ENCODE results near the gene FNDC8. TPM values are rescaled to one million over a fixed set of nuclear protein-coding genes. Genes with fewer than 3 reads are reported as not detected.

Gene FNDC8
- polyA plus RNA-seq, 1 of the 3 experiments (the other 2 are of a cell fraction), result not detected

- ChIA-PET POLR2A (no interaction called here), CTCF (interaction anchor here (5.1 kb wide), 1 partner anchor 12 kb away, joined by 22 read pairs; no protein-coding TSS in a partner anchor)
- WGBS (ENCODE audit: low lambda C conversion rate), result 100% methylated on average over 2 of the region's 2 CpGs
- Histone ChIP-seq H3K9me3 (no peaks in the 10 kb centered on the region), H3K4me1 (ENCODE audit: control insufficient read depth in 1 of 2, insufficient read depth in 2 of 2, low read depth in 1 of 2, low read length in 1 of 2) (no peaks in the 10 kb centered on the region), H3K27ac (ENCODE audit: low read depth in 2 of 2, low read length in 1 of 2) (no peak overlapping the region), H3K79me2 (ENCODE audit: insufficient read depth) (no peaks in the 10 kb centered on the region), H3F3A (replicated peaks; ENCODE audit: insufficient read depth) (no peaks in the 10 kb centered on the region), H3K4me3 (ENCODE audit: low read depth in 2 of 2, low read length in 1 of 2) (no peak overlapping the region), H3K36me3 (replicated peaks in 1 of 2; ENCODE audit: control insufficient read depth in 1 of 2, insufficient read depth in 2 of 2, low read length in 1 of 2) (peaks cover 5 to 30% of the 10 kb centered on the region in 2 experiments), H3K27me3 (ENCODE audit: insufficient read depth) (no peaks in the 10 kb centered on the region), H2AFZ (ENCODE audit: low read depth) (no peak overlapping the region), H3K4me2 (no peak overlapping the region), H4K20me1 (ENCODE audit: insufficient read depth) (no peaks in the 10 kb centered on the region), H3K9ac (no peak overlapping the region), H3K9me2 (no peaks in the 10 kb centered on the region)
- TF ChIP-seq CTCF (IDR thresholded peaks at IDR 0.05) (no peak), RXRA (IDR thresholded peaks at IDR 0.05; ENCODE audit: borderline replicate concordance, low read depth) (no peak), GATA2 (CRISPR knock-in tag; IDR thresholded peaks at IDR 0.05) (no peak), EP300 (IDR thresholded peaks at IDR 0.05; ENCODE audit: borderline replicate concordance in 1 of 2, low read depth in 1 of 2, low read length in 1 of 2) (no peak), NRF1 (IDR thresholded peaks at IDR 0.05; ENCODE audit: low read depth, low read length) (no peak), SMC3 (IDR thresholded peaks at IDR 0.05; ENCODE audit: low read depth, low read length) (no peak), MAX (IDR thresholded peaks at IDR 0.05; ENCODE audit: low read depth) (no peak), FOSL2 (IDR thresholded peaks at IDR 0.05; ENCODE audit: borderline replicate concordance, low read depth) (no peak), GABPA (IDR thresholded peaks at IDR 0.05; ENCODE audit: low read depth) (no peak), REST (IDR thresholded peaks at IDR 0.05; ENCODE audit: low read depth, low read length) (no peak), FOXM1 (IDR thresholded peaks at IDR 0.05; ENCODE audit: low read depth) (no peak), MXI1 (IDR thresholded peaks at IDR 0.05; ENCODE audit: low read depth, low read length) (no peak), YY1 (IDR thresholded peaks at IDR 0.05; ENCODE audit: low read depth) (no peak), TEAD4 (IDR thresholded peaks at IDR 0.05; ENCODE audit: borderline replicate concordance, insufficient read depth) (no peak)
- DNase-seq, result no peak
These were observed 19.7 kb upstream of the FNDC8 start for GRCh38 chr17:35101725-35102124.
